Measurements from ENCODE around the gene SMYD2. TPM values are rescaled to one million over a fixed set of nuclear protein-coding genes. Genes with fewer than 3 reads are reported as not detected.

SMYD2 gene
- total and polyA plus RNA-seq, 3 donors from 2014 or later: 73.9 to 89.4 (median 75.5) TPM

- Histone ChIP-seq H3K27me3 (no peaks in the 10 kb centered on the region), H3K27ac (no peak overlapping the region), H3K4me3 (no peak overlapping the region), H3K4me1 (no peaks in the 10 kb centered on the region), H3K36me3 (ENCODE audit: low read depth, missing control alignments) (no peaks in the 10 kb centered on the region), H3K9me3 (no peaks in the 10 kb centered on the region)
- WGBS, 2 donors: 75 to 90% methylated on average over 3 of the region's 3 CpGs
- intact Hi-C loops (cut with DNase I; ENCODE audit: low total_unique reads): no loop called here
- no peak for TF ChIP-seq CTCF (IDR thresholded peaks at IDR 0.05)
- no peak for TF ChIP-seq POLR2A (IDR thresholded peaks at IDR 0.05)
- no peak for DNase-seq
Measured at GRCh38 chr1:214360525-214361164, 79.7 kb downstream of the SMYD2 start.

GRCh38 chr1:214361636-214362035 is 80.7 kb downstream of the SMYD2 start:
- Histone ChIP-seq H3K4me3 (no peak overlapping the region), H3K9me3 (no peaks in the 10 kb centered on the region), H3K4me1 (no peaks in the 10 kb centered on the region), H3K27ac (peak overlapping the region in 1 of 2 donors; percentile 41), H3K36me3 (ENCODE audit: low read depth, missing control alignments) (no peaks in the 10 kb centered on the region), H3K27me3 (no peaks in the 10 kb centered on the region)
- intact Hi-C loops (cut with DNase I; ENCODE audit: low total_unique reads): no loop called here
- no peak for DNase-seq
- WGBS, 2 donors: 47 to 56% methylated on average over 1 of the region's 1 CpG
- TF ChIP-seq CTCF (IDR thresholded peaks at IDR 0.05) (no peak), POLR2A (IDR thresholded peaks at IDR 0.05) (no peak)

- no peak for DNase-seq
- WGBS, 2 donors: 75 to 83% methylated on average over 9 of the region's 9 CpGs
- no peaks in the 10 kb centered on the region for H3K4me1 ChIP-seq
- no peaks in the 10 kb centered on the region for H3K36me3 ChIP-seq (ENCODE audit: low read depth, missing control alignments)
- peak overlapping the region in 1 of 2 donors; percentile 41 for H3K27ac ChIP-seq
- no peaks in the 10 kb centered on the region for H3K9me3 ChIP-seq
- intact Hi-C loops (cut with DNase I; ENCODE audit: low total_unique reads): no loop called here
- no peaks in the 10 kb centered on the region for H3K27me3 ChIP-seq
- TF ChIP-seq CTCF (IDR thresholded peaks at IDR 0.05) (no peak), POLR2A (IDR thresholded peaks at IDR 0.05) (no peak)
- H3K4me3 ChIP-seq: no peak overlapping the region
Measured at GRCh38 chr1:214362188-214362882, 81.4 kb downstream of the SMYD2 start.

- intact Hi-C loops (cut with DNase I; ENCODE audit: low total_unique reads): no loop called here
- no peak for TF ChIP-seq POLR2A (IDR thresholded peaks at IDR 0.05)
- TF ChIP-seq CTCF (IDR thresholded peaks at IDR 0.05): no peak
- no peak overlapping the region for H3K27ac ChIP-seq
- DNase-seq: no peak
- no peak overlapping the region for H3K4me3 ChIP-seq
- H3K36me3 ChIP-seq (ENCODE audit: low read depth, missing control alignments): no peaks in the 10 kb centered on the region
- no peaks in the 10 kb centered on the region for H3K9me3 ChIP-seq
- WGBS, 2 donors: 71 to 83% methylated on average over 4 of the region's 4 CpGs
- no peaks in the 10 kb centered on the region for H3K4me1 ChIP-seq
- H3K27me3 ChIP-seq: no peaks in the 10 kb centered on the region
Measured at GRCh38 chr1:214363386-214363785, 82.4 kb downstream of the SMYD2 start.

Data from testis (tissue), 3 donors.